D721Med (cell line): ENCODE data around the gene CCP110.
A peak's percentile ranks its signal among the peaks of the same experiment; 100 is the strongest.

Source experiments
- DNase-seq: peaks from one replicate; pipeline ENCODE4 v3.0.0; 2011; ENCODE audit warnings: low spot score; ENCODE audit not compliant: insufficient read length
- FAIRE-seq: peaks from 2 replicates; lab custom pipeline; 2011; peaks lifted over from hg19 to GRCh38; lab: Jason Lieb, UNC
- TF ChIP-seq, protein P1 (sequence below): IDR thresholded peaks from 2 replicates; pipeline ENCODE4 v1.5.1; 2012; ENCODE audit warnings: mild to moderate bottlenecking, control low read depth; ENCODE audit not compliant: insufficient read depth; ENCODE audit errors: missing control alignments

Gene CCP110

GRCh38 chr16:19599968-19600716 lies 76.4 kb downstream of the CCP110 start:
- DNase-seq (no peak), FAIRE-seq (no peak)
- TF ChIP-seq, protein P1, sequence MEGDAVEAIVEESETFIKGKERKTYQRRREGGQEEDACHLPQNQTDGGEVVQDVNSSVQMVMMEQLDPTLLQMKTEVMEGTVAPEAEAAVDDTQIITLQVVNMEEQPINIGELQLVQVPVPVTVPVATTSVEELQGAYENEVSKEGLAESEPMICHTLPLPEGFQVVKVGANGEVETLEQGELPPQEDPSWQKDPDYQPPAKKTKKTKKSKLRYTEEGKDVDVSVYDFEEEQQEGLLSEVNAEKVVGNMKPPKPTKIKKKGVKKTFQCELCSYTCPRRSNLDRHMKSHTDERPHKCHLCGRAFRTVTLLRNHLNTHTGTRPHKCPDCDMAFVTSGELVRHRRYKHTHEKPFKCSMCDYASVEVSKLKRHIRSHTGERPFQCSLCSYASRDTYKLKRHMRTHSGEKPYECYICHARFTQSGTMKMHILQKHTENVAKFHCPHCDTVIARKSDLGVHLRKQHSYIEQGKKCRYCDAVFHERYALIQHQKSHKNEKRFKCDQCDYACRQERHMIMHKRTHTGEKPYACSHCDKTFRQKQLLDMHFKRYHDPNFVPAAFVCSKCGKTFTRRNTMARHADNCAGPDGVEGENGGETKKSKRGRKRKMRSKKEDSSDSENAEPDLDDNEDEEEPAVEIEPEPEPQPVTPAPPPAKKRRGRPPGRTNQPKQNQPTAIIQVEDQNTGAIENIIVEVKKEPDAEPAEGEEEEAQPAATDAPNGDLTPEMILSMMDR: no peak

DNA sequence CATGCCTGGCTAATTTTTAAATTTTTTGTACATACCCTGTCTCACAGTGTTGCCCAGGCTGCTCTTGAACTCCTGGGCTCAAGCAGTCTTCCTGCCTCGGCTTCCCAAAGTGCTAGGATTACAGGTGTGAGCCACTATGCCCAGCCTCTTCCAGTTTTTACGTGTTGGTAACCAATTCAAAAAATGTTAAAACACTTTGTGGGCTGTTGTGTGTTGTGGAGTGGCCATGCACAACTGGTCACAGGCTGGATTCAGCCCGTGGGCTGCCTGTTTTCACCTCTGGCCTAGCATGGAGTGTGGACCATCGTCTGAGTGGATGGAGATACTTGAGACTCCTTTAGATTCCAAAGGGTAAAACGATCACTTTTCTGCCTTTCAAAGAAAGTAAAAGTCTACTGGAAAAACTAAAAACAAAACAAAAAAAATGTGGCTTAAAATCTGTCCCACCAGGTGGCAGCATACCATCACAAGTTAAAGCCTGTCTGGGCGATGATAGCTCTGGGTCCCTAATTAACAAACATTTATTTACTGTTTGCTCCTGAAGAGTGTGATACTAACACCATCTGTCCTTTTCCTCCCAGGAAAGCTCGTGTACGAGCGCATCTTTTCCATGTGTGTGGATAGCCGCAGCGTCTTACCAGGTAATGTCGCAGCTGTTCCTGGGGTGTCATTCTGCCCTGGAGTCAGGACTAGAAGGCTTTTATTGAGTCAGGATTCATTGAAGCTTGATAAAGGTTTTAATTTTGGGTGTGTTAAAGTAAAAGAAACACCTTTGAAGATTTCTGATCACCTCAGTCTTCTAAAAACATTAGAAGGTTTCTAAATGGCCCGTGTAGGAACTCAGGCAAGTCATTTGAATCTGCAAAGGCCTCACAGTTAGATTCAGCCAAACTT lies 77.6 kb downstream of the CCP110 start:
- FAIRE-seq (no peak), DNase-seq (no peak)
- TF ChIP-seq, protein P1: peak; percentile 72
